Jurkat, Clone E6-1 (cell line): ENCODE results near the gene NDUFV3.
"Not testable (repeated sequence)": the region's sequence is repeated elsewhere in the genome, so short reads cannot be mapped to it uniquely, and the experiment has no call there.

ENCODE experiments used
- DNase-seq: peaks from one replicate; pipeline ENCODE4 v3.0.0-alpha.2; 2011; ENCODE audit warnings: low read depth, low spot score
- H3K4me3 ChIP-seq: 2 replicates; pipeline ENCODE4 v1.5.1; 2011; ENCODE audit warnings: mild to moderate bottlenecking, low read length, control low read depth, moderate library complexity

Gene NDUFV3

DNA sequence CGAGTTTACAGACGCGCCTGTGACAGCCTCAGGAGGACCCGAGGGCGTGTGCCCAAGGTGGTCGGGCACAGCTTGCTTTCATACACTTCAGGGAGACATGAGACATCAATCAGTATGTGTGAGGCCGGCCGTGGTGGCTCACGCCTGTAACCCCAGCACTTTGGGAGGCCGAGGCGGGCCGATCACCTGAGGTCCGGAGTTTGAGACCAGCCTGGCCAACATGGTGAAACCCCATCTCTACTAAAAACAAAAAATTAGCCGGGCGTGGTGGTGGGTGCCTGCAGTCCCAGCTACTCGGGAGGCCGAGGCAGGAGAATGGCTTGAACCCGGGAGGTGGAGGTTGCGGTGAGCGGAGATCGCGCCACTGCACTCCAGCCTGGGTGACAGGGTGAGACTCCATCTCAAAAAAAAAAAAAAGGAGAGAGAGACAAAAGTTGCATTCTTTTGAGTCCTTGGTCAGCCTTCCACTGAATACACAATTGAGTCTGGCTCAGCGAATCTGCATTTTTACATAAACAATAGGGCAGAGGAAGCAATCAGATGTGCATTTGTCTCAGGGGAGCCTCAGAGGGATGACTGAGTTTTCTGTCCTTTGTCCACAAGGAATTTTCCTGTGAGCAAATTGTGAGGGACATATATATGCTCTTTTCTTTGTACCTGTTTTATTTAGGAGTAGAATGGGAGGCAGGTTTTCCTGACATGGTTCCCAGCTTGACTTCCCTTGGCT lies 34.5 kb downstream of the NDUFV3 start:
- not testable (repeated sequence) for H3K4me3 ChIP-seq, DNase-seq

DNA sequence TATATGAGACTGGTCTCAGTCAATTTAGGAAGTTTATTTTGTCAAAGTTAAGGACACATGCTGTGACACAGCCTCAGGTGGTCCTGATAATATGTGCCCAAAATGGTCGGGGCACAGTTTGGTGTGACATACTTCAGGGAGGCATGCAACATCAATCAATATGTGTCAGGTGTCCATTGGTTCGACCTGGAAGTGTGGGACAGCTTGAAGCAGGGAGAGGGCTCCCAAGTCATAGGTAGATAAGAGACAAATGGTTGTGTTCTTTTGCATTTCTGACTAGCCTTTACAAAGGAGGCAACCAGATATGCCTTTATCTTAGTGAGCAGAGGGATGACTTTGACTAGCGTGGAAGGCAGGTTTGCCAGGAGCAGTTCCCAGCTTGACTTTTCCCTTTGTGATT lies 36.9 kb downstream of the NDUFV3 start:
- no peak for DNase-seq

DNA sequence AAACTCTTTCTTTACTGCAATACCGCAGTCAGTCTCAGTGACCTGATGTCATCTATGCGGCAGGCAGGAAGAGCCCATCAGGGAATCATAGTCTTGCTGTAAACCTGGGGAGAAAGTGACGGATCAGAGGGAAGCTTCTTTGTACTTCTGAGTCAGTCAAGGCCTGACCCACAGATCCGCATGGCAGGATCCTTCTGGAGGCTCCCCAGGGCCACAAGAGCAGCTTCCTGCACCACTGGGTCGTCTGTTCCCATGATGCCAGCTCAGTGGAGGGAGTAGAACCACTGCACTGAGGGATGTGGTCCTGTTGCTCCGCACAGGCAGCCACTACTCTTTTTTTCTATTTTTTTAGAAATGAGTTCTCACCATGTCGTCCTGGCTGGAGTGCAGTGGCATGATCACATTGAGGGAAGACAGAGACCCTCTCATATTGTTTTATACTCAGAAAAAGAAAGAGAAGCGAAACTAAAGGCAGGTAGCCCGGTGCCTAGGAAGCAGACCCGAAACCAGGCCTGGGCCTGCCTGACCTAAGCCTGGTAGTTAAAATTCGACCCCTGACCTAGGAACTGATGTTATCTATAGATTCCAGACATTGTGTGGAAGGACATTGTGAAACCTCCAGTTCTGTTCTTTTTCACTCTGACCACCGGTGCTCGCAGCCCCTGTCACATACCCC lies 38.6 kb downstream of the NDUFV3 start:
- no peak for DNase-seq
- H3K4me3 ChIP-seq = no peak overlapping the region

More for the DNA sequence above, 36.9 kb downstream of the NDUFV3 start:
- no peak overlapping the region for H3K4me3 ChIP-seq

DNA sequence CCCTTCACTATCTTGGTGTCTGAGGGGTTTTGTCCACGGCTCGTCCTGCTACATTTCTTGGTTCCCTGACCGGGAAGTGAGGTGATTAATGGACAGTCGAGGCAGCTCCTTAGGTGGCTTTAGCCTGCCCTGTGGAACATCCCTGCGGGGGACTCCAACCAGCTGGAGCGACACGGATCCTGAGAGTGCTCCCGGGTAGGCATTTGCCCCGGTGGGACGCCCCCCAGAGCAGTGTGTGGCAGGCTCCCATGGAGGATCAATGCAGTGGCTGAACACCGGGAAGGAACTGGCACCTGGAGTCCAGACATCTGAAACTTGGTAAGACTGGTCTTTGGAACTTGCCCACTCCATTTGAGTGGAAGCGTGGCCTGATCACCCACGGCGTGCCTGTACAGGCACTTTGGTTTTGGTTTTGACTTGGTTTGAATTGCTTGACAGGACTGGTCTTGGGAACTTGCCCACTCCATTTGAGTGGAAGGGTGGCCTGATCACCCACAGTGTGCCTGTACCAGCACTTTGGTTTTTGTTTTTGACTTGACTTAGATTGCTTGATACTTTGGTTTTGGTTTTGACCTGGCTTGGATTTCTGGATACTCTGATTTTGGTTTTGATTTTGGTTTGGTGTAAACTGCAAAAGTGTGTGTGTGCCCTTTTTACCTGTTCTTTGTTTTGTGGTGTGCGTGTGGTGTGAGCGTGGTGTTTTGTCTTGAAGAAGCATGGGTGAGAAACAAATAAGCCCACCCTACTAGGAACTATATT lies 39.4 kb downstream of the NDUFV3 start:
- not testable (repeated sequence) for H3K4me3 ChIP-seq, DNase-seq

DNA sequence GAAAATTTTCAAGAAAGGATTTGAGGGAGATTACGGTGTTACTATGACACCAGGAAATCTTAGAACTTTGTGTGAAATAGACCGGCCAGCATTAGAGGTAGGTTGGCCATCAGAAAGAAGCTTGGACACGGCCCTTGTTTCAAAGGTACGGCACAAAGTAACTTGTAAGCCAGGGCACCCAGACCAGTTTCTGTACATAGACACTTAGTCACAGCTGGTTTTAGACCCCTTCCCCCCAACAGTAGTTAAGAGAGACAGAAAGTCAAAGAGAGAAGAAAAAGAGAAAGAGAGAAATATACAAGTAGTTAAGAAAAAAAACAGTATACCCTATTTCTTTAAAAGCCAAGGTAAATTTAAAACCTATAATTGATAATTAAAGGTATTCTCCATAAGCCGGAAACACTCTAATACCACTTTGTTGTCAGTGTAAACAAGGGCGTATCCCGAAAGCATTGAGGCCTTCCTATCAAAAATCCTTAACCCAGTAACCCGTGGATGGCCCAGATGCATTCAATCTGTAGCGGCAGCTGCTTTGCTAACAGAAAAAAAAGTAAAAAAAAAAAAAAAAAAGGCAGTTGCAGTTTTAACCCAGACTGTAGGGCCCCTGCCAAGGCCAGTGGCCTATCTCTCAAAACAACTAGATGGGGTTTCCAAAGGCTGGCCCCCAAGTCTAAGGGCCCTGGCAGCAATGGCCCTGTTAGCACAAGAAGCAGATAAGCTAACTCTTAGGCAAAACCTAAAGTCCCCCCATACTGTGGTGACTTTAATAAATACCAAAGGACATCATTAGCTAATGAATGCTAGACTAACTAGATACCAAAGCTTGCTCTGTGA lies 40.2 kb downstream of the NDUFV3 start:
- not testable (repeated sequence) for DNase-seq, H3K4me3 ChIP-seq

DNA sequence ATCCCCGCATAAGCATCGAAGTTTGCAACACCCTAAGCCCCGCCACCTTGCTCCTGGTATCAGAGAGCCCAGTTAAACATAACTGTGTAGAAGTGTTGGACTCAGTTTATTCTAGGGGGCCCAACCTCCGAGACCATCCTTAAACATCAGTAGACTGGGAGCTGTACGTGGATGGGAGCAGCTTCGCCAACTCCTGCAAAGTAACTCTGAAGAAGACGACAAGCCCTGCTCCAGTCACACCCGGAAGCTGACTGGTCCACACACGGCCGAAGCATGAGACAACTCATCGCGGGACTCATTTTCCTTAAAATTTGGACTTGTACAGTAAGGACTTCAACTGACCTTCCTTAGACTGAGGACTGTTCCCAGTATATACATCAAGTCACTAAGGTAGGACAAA lies 40.9 kb downstream of the NDUFV3 start:
- not testable (repeated sequence) for H3K4me3 ChIP-seq, DNase-seq

DNA sequence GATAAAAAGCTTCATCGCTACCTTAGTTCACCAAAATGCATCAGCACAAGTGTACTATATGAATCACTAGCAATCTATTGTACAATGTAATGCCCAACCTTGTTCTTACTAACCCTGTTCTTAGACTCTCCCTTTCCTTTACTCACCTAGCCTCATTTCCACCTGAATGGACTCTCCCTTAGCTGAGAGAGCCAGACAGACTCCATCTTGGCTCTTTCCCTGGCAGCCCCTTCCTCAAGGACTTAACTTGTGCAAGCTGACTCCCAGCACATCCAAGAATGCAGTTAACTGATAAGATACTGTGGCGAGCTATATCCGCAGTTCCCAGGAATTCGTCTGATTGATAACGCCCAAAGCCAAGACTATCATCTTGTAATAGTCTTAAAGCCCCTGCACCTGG lies 43.3 kb downstream of the NDUFV3 start:
- not testable (repeated sequence) for H3K4me3 ChIP-seq, DNase-seq

DNA sequence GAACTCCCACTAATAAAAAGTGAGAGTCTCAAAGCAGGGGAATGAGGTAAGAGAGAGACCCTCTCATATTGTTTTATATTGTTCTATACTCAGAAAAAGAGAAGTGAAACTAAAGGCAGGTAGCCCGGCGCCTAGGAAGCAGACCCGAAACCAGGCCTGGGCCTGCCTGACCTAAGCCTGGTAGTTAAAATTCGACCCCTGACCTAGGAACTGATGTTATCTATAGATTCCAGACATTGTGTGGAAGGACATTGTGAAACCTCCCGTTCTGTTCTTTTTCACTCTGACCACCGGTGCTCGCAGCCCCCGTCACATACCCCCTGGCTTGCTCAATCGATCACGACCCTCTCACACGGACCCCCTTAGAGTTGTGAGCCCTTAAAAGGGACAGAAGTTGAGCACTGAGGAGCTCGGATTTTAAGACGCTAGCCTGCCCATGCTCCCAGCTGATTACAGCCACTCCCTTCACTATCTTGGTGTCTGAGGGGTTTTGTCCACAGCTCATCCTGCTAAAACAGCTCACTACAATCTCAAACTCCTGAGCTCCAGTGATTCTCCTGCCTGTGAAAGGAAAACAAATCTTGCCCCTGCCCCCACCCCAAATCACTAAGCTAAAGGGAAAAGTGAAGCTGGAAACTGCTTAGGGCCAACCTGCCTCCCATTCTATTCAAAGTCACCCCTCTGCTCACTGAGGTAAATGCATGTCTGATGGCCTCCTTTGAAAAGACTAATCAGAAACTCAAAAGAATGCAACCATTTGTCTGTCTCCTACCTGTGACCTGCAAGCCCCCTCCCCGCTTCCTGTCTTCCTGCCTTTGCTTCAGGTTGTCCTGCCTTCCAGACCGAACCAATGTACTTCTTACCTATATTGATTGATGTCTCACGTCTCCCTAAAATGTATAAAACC lies 44.2 kb downstream of the NDUFV3 start:
- not testable (repeated sequence) for H3K4me3 ChIP-seq, DNase-seq

DNA sequence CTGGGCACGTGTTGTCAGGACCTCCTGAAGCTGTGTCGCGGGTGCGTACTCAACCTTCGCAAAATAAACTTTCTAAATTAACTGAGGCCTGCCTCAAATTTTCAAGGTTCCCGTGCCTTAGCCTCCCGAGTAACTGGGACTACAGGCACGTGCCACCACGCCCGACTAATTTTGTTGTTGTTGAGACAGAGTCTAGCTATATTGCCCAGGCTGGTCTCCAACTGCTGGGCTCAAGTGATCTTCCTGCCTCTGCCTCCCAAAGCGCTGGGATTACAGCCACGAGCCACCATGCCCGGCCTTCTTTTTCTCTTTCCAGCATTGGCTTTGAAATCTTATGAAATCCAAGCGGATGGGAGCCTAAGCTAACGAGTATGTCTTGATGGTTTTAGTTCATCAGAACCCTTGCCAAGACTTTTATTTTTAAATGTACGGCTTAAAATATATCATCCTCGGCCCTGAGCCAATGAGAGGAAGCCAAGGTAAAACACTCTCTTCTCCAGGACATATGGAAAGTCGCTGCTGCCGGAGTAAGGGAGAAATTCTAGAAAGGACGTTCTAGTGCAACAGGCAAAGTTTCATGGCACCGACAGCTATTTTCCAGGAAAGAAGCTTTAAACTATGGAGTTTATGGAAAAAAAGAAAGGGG lies 45.0 kb downstream of the NDUFV3 start:
- H3K4me3 ChIP-seq = no peak overlapping the region
- no peak for DNase-seq

DNA sequence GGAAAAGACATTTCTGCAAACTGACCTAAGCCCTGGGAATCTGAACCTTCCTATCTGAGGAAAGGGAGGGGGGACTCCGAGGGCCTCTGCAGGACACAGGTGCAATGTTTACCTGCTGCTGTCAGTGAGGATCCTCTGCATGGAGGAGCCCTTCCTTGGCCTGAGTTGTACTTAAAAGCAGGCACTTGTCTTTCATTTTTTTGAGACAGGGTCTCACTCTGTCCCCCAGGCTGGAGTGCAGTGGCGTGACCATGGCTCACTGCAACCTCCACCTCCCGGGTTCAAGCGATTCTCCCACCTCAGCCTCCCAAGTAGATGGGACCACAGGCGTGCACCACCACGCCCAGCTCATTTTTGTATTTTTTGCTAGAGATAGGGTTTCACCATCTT lies 45.5 kb downstream of the NDUFV3 start:
- not testable (repeated sequence) for DNase-seq, H3K4me3 ChIP-seq

DNA sequence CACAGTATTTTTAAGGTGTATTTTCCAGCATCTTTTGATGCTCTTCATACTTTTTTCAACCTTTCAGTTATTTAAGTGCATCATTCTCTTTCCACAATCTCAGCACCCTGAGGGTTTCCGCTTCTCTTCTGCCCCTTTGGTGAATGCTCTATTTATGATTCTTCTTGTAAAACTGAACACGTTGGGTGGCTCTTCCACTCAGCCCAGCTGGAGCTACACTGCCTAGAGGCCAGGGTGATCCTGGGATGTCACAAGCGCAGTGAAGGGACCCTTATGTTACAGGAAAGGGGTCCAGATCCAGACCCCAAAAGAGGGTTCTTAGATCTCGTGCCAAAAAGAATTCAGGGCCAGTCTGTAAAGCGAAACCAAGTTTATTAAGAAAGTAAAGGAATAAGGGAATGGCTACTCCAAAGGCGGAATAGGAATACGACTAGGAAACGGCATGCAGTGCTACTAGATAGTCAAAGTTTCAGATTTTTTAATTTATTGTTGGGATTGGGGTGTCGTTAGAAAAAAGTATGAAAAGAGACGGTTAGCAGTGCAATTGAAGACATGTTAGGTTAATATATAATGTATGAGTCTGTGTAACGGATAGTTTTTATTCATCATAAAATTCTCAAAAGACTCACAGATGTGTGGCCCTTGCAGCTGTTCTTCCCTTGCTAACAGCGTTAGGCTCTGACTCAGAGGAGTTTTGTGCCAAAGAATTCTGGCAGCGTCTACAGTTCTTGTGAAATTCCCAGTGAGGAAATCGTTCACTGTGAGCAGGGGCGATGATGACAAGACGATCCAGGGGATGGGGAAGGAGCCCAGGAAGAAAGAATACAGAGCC lies 46.7 kb downstream of the NDUFV3 start:
- no peak overlapping the region for H3K4me3 ChIP-seq
- no peak for DNase-seq

DNA sequence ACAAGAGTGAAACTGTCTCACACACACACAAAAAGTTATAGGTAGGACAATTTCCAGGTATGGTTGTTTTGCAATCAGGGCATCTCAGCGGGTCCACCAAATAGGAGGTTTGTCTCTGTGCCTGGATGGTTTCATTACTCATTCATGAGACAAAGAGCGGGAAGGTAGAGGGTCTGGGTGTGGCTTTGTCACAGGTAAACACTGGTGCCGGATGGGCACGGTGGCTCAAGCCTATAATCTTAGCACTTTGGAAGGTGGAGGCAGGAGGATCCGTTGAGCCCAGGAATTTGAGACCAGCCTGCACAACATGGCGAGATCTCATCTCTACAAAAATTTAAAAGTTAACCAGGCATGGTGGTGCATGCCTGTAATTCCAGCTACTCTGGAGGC lies 48.6 kb downstream of the NDUFV3 start:
- DNase-seq = no peak
- no peak overlapping the region for H3K4me3 ChIP-seq

DNA sequence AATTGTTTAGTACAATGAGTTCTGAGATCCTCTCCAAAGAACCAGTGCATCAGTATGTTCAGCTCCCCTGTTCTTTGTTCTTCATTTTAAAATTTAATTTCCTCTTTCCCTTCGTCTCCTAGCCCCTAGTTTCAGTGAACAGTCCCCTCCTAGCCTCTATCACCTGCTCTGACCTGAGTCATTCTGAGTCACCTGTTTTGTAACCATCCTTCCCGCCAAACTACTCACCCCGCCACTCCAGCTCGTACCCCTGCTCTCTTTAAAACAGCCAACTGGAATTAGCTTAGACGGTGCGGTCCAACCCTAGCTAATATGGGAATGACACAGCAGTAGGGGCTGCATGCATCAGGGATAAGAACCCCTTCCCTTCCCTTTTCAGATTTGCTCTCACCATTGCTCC lies 49.1 kb downstream of the NDUFV3 start:
- H3K4me3 ChIP-seq = no peak overlapping the region
- no peak for DNase-seq

DNA sequence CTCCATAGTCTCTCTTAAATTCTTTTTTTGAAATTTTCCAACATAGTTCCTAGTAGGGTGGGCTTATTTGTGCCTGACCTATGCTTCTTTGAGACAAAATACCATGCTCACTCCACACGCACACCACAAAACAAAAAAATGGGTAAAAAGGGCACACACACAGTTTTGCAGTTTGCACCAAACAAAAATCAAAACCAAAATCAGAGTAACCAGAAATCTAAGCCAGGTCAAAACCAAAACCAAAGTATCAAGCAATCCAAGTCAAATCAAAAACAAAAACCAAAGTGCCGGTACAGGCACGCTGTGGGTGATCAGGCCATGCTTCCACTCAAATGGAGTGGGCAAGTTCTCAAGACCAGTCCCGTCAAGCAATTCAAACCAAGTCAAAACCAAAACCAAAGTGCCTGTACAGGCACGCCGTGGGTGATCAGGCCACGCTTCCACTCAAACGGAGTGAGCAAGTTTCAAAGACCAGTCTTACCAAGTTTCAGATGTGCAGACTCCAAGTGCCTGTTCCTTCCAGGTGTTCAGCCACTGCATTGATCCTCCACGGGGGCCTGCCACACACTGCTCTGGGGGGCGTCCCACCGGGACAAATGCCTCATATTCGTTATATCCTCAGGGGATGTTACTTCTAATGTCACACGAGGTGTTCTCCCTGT lies 56.1 kb downstream of the NDUFV3 start:
- H3K4me3 ChIP-seq, DNase-seq: not testable (repeated sequence)

DNA sequence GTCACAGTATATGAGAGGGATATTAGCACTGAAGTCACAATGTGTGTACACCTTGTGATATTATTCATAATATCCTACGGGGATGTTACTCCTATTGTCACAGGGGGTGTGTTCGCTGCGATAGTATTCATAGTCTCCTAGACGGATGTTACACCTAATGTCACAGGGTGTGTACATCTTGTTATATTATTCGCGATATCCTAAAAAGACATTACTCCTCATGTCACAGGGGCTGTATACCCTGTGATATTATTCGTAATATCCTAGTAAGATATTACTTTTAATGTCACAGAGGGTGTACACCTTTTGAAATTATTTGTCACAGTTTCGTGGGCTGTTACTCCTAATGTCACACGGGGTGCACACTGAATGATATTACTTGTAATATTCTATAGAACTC lies 58.1 kb downstream of the NDUFV3 start:
- DNase-seq, H3K4me3 ChIP-seq: not testable (repeated sequence)

DNA sequence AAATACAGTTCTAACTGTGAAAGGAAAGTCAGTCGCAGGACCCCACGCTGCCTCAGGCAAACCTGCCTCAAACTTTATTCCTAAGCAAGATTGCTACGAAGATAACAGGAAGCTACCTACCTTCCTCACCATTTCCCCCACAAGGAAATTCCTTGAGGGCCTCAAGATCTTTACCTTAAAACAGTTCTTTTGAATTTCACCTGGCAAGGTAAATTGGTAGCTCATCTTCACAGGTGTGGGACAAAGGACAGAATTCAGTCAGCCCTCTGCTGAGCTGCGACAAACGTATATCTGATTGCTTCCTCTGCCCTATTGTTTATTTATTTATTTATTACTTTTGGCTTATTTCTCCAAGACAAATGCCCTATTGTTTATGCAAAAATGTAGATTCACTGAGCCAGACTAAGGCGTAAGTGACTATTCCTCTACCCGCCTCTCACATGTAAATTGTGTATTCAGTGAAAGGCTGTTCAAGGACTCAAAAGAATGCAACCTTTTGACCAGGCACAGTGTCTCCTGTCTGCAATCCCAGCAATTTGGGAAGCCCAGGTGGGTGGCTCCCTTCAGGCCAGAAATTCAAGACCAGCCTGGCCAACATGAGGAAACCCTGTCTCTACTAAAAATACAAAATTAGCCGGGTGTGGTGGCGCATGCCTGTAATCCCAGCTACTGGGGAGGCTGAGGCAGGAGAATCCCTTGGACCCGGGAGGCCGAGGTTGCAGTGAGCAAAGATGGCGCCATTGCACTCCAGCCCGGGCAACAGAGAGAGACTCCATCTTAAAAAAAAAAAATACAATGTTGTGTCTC lies 63.9 kb downstream of the NDUFV3 start:
- H3K4me3 ChIP-seq = no peak overlapping the region
- no peak for DNase-seq
